Body of pancreas (tissue), 4 donors: ENCODE measurements around the gene PVALB. TPM values are rescaled to one million over a fixed set of nuclear protein-coding genes. Genes with fewer than 3 reads are reported as not detected.
A peak's percentile ranks its signal among the peaks of the same experiment; 100 is the strongest.

Experiments
- ATAC-seq: fragments of 150-250 bp; one replicate; pipeline ENCODE4 v1.9.1; 2016
- DNase-seq, 4 donors: peaks; one replicate each; pipeline ENCODE4 v3.0.0-alpha.2; 2019
- H3K27ac ChIP-seq, 4 donors: fragments of 200-600 bp; sonication (generic); 1 replicate in 3 of 4; 2 replicates in 1 of 4; pipeline versions ENCODE4 v1.5.1 to v1.6.1; 2016 to 2019; ENCODE audit warnings: mild to moderate bottlenecking in 1 of 4, mixed read lengths in 1 of 4, moderate library complexity in 1 of 4
- H3K27me3 ChIP-seq, 2 donors: fragments of 200-600 bp; sonication (generic); one replicate each; pipeline ENCODE4 v1.6.0; 2016; ENCODE audit warnings: mild to moderate bottlenecking in 1 of 2
- H3K36me3 ChIP-seq, 2 donors: fragments of 200-600 bp; sonication (generic); replicated peaks in 1 of 2; 2 replicates each; pipeline ENCODE4 v1.5.1; 2016; ENCODE audit warnings: low read depth in 2 of 2; ENCODE audit not compliant: insufficient read depth in 1 of 2
- H3K4me1 ChIP-seq: fragments of 200-600 bp; sonication (generic); one replicate; pipeline ENCODE4 v1.6.0; 2016
- H3K4me3 ChIP-seq, 2 donors: fragments of 200-600 bp; sonication (generic); 1 replicate in 1 of 2; 2 replicates in 1 of 2; pipeline ENCODE4 v1.5.1; 2016 to 2019
- H3K9me3 ChIP-seq, 3 donors: fragments of 200-600 bp; sonication (generic); 1 replicate in 2 of 3; 2 replicates in 1 of 3; pipeline ENCODE4 v1.5.1; 2016
- CTCF ChIP-seq, 7 experiments: fragments of 450-650 bp in 4 of 7; fragments of 200-600 bp in 3 of 7; sonication (generic) in 3 of 7; IDR thresholded peaks; one replicate each; pipeline ENCODE4 v1.5.1; 2016 to 2019; ENCODE audit warnings: antibody characterized with exemption in 7 of 7
- POLR2A ChIP-seq, 3 donors: fragments of 450-650 bp; IDR thresholded peaks; one replicate each; pipeline ENCODE4 v1.6.1; 2016; ENCODE audit warnings: antibody characterized with exemption in 3 of 3, mild to moderate bottlenecking in 2 of 3
- WGBS, 2 donors: methylation state at CpG; one replicate each; pipeline ENCODE4 v1.1.5; 2017; 5-methylcytosine and 5-hydroxymethylcytosine counted together
- intact Hi-C: fragments of 100-400 bp; cut with DNase I; formaldehyde crosslinking; loops from one replicate; pipeline ENCODE4 v1.15.1; 2023
- total RNA-seq, 2 donors: library from RNA; depleted of rRNA; stranded (reverse); fragments of >200 nt; gene quantifications; one replicate each; pipeline ENCODE4 v1.1.0, GENCODE V29; 2016

PVALB gene
- total RNA-seq, 2 donors from 2014 or later, result not detected

DNA sequence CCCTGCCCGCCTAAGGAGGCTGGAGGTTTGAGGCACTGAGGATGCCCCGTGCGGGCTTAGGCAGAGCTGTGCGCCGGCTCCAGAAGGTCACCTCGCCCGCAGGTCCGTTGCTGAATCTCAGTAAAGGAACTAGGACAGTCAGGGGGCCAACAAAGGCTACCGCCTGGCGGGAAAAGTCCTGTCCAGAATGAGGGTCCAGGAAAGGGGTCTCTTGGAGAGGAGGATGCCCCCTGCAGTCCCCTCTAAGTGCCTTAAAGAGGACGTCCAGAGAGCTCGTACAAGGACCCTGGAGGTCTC is 548 bp downstream of the PVALB start:
- H3K36me3 ChIP-seq, result no peaks in the 10 kb centered on the region
- peaks cover 21% of the 10 kb centered on the region for H3K4me1 ChIP-seq
- intact Hi-C loops, result no loop called here
- H3K9me3 ChIP-seq, result no peaks in the 10 kb centered on the region
- H3K27me3 ChIP-seq, result peaks cover 0 to 34% of the 10 kb centered on the region in 2 donors
- peak; percentile 25 for ATAC-seq
- TF ChIP-seq CTCF (IDR thresholded peaks at IDR 0.05) (no peak), POLR2A (IDR thresholded peaks at IDR 0.05) (no peak)
- no peak overlapping the region for H3K27ac ChIP-seq
- no peak for DNase-seq
- no peak overlapping the region for H3K4me3 ChIP-seq
- WGBS, 2 donors, result 0 to 1% methylated on average over 4 to 12 of the region's 12 CpGs

- WGBS, 2 donors, result 10 to 20% methylated on average over 7 to 8 of the region's 8 CpGs
- H3K27me3 ChIP-seq, result peaks cover 0 to 34% of the 10 kb centered on the region in 2 donors
- intact Hi-C loops, result no loop called here
Observed at GRCh38 chr22:36815558-36816338, 1.1 kb downstream of the PVALB start.

DNA sequence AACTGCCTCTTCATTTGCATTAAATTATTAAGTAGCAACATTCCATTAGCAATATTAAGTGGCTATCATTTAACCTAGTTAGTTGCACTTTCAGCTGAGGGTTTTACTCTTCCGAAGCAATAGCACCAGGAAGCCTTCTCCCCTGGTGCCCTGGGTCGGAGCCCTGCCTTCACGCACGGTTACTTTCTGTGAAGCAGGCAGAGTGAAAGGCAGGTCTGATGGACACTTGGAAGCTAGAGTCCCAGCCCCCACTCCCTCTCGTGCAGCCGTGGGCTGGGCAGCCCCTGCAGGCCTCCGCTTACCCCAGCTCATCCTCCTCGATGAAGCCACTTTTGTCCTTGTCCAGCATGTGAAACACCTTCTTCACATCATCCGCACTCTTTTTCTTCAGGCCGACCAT is 2.0 kb downstream of the PVALB start:
- DNase-seq, result no peak
- no peaks in the 10 kb centered on the region for H3K36me3 ChIP-seq
- intact Hi-C loops, result no loop called here
- H3K4me1 ChIP-seq, result peaks cover 21% of the 10 kb centered on the region
- 63 to 64% methylated on average over 10 of the region's 10 CpGs for WGBS, 2 donors
- H3K4me3 ChIP-seq, result no peak overlapping the region
- TF ChIP-seq CTCF (IDR thresholded peaks at IDR 0.05), result no peak
- no peak for TF ChIP-seq POLR2A (IDR thresholded peaks at IDR 0.05)
- H3K9me3 ChIP-seq, result no peaks in the 10 kb centered on the region
- H3K27ac ChIP-seq, result no peak overlapping the region
- peaks cover 0 to 34% of the 10 kb centered on the region in 2 donors for H3K27me3 ChIP-seq
- no peak for ATAC-seq

More at GRCh38 chr22:36815558-36816338, 1.1 kb downstream of the PVALB start:
- DNase-seq (peak in 1 of 4 donors; percentile 11), ATAC-seq (no peak)
- no peak overlapping the region for H3K4me3 ChIP-seq
- no peaks in the 10 kb centered on the region for H3K36me3 ChIP-seq
- H3K4me1 ChIP-seq, result peaks cover 21% of the 10 kb centered on the region
- H3K27ac ChIP-seq, result no peak overlapping the region
- TF ChIP-seq CTCF (IDR thresholded peaks at IDR 0.05), result no peak
- TF ChIP-seq POLR2A (IDR thresholded peaks at IDR 0.05), result no peak
- H3K9me3 ChIP-seq, result no peaks in the 10 kb centered on the region

DNA sequence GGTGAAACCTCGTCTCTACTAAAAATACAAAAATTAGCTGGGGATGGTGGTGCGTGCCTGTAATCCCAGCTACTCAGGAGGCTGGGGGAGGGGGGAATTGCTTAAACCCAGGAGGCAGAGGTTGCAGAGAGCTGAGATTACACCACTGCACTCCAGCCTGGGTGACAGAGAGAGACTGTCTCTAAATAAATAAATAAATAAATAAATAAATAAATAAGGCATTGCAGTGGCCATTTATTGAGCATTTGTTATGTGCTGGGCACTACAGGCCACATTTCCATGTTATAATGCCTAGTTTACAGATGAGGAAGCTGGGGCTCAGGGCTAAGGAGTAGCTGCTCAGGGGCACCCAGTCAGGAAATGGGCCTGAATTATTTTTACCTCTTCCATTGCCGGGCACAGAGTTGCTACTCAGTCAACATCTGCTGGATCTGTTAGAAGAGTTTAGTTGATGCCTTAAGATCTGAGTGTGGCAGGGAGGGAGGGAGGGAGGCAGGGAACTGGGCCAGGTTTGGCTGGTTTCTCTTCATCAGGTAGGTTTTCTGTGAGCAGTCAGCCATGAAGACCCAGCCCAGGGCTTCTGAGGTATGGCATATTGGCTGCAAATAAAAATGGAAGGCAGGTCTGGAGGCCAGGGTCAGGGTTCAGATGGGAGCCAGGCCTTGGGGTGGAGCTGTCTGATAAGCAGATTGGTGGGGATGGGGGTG is 5.6 kb downstream of the PVALB start:
- ATAC-seq (no peak), DNase-seq (no peak)
- intact Hi-C loops, result no loop called here
- TF ChIP-seq CTCF (IDR thresholded peaks at IDR 0.05) (no peak), POLR2A (IDR thresholded peaks at IDR 0.05) (no peak)
- WGBS, 2 donors, result 75 to 81% methylated on average over 3 of the region's 3 CpGs
- H3K4me1 ChIP-seq, result peaks cover 8% of the 10 kb centered on the region
- no peak overlapping the region for H3K27ac ChIP-seq
- H3K36me3 ChIP-seq, result no peaks in the 10 kb centered on the region
- peaks cover 0 to 4% of the 10 kb centered on the region in 2 donors for H3K27me3 ChIP-seq
- no peaks in the 10 kb centered on the region for H3K9me3 ChIP-seq
- H3K4me3 ChIP-seq, result no peak overlapping the region
